Osteocyte (in vitro differentiated cells): ENCODE measurements around the gene ADRM1. TPM values are rescaled to one million over a fixed set of nuclear protein-coding genes. Genes with fewer than 3 reads are reported as not detected.

ENCODE experiments used
- DNase-seq: peaks from one replicate; pipeline ENCODE4 v3.0.0; 2021; ENCODE audit warnings: mixed read lengths; ENCODE audit not compliant: unreplicated experiment; ENCODE audit errors: extremely low spot score
- H3K27ac Mint-ChIP-seq: one replicate; pipeline ENCODE4 v1.8.0; 2021; ENCODE audit warnings: mild to moderate bottlenecking, mixed read lengths; ENCODE audit not compliant: unreplicated experiment
- H3K27me3 Mint-ChIP-seq: one replicate; pipeline ENCODE4 v1.8.0; 2021; ENCODE audit warnings: mixed read lengths; ENCODE audit not compliant: unreplicated experiment
- H3K36me3 Mint-ChIP-seq: one replicate; pipeline ENCODE4 v1.8.0; 2021; ENCODE audit warnings: mixed read lengths; ENCODE audit not compliant: unreplicated experiment
- H3K4me1 Mint-ChIP-seq: one replicate; pipeline ENCODE4 v1.8.0; 2021; ENCODE audit warnings: mixed read lengths; ENCODE audit not compliant: unreplicated experiment
- H3K4me3 Mint-ChIP-seq: one replicate; pipeline ENCODE4 v1.8.0; 2021; ENCODE audit warnings: mild to moderate bottlenecking, moderate library complexity, mixed read lengths; ENCODE audit not compliant: unreplicated experiment
- H3K9me3 Mint-ChIP-seq: one replicate; pipeline ENCODE4 v1.8.0; 2021; ENCODE audit warnings: mixed read lengths; ENCODE audit not compliant: unreplicated experiment
- total RNA-seq: library from RNA; stranded (reverse); gene quantifications from 2 replicates; pipeline ENCODE4 v1.2.1, GENCODE V29; 2021
- TF ChIP-seq, protein P1 (sequence below): fragments of 200-600 bp; sonication (generic); IDR thresholded peaks from 2 replicates; pipeline ENCODE4 v1.5.0; 2021; ENCODE audit warnings: antibody characterized with exemption, mild to moderate bottlenecking, moderate library complexity

The ADRM1 gene
- total RNA-seq, 1 donor from 2014 or later = 83.9 TPM

DNA sequence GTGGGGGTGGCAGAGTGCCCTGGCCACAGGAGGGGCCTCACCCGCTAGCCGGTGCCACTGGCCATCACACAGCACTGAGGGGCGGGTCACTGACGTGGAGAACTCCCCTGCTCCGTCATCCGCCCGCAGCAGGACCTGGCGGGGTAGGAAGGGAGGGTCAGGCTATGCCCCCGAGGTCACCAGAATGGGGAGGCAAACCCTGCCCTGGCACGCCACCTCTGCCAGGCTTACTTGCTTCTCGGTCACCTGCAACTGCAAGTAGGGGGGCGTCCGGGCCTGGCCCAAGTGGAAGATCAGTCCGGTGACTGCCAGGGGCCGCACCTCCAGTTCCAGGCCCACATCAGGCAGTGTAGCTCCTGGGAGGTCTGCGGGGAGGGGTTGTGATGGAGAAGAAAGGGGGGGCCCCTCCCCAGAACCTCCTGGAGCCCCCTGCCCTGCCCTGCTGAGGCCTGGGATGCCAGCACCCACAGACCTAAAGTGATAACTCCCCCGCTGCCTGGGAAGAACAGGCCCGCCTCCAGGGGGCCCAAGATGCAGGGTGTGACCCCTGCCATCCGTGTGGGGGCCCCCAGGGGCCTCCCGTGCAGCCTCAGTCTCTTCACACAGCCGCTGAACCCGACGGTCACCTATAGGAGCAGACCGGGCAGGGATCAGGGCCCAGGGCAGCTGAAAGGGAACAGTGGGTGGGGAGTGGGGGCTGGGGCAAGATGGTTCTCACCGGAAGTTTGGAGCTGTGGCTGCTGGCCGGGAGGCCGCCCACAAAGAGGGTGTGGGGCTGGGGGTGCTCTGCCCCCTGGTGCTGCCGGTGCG is 7.4 kb downstream of the ADRM1 start:
- H3K4me3 Mint-ChIP-seq = no peak overlapping the region
- H3K9me3 Mint-ChIP-seq = no peaks in the 10 kb centered on the region
- peaks cover 4% of the 10 kb centered on the region for H3K4me1 Mint-ChIP-seq
- H3K27me3 Mint-ChIP-seq = no peaks in the 10 kb centered on the region
- no peak overlapping the region for H3K27ac Mint-ChIP-seq
- peaks cover 7% of the 10 kb centered on the region for H3K36me3 Mint-ChIP-seq
- TF ChIP-seq, protein P1, sequence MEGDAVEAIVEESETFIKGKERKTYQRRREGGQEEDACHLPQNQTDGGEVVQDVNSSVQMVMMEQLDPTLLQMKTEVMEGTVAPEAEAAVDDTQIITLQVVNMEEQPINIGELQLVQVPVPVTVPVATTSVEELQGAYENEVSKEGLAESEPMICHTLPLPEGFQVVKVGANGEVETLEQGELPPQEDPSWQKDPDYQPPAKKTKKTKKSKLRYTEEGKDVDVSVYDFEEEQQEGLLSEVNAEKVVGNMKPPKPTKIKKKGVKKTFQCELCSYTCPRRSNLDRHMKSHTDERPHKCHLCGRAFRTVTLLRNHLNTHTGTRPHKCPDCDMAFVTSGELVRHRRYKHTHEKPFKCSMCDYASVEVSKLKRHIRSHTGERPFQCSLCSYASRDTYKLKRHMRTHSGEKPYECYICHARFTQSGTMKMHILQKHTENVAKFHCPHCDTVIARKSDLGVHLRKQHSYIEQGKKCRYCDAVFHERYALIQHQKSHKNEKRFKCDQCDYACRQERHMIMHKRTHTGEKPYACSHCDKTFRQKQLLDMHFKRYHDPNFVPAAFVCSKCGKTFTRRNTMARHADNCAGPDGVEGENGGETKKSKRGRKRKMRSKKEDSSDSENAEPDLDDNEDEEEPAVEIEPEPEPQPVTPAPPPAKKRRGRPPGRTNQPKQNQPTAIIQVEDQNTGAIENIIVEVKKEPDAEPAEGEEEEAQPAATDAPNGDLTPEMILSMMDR = no peak
- DNase-seq = no peak

- Mint-ChIP-seq H3K4me3 (no peak overlapping the region), H3K36me3 (peaks cover 7% of the 10 kb centered on the region), H3K27ac (no peak overlapping the region), H3K9me3 (no peaks in the 10 kb centered on the region), H3K4me1 (no peaks in the 10 kb centered on the region), H3K27me3 (no peaks in the 10 kb centered on the region)
- TF ChIP-seq, protein P1 = no peak
- DNase-seq = no peak
Measured at GRCh38 chr20:62310757-62311121, 7.9 kb downstream of the ADRM1 start.

GRCh38 chr20:62311150-62311549 is 8.4 kb downstream of the ADRM1 start:
- peaks cover 8% of the 10 kb centered on the region for H3K36me3 Mint-ChIP-seq
- H3K27me3 Mint-ChIP-seq = no peaks in the 10 kb centered on the region
- no peak for DNase-seq
- H3K4me3 Mint-ChIP-seq = no peak overlapping the region
- TF ChIP-seq, protein P1 = no peak
- H3K27ac Mint-ChIP-seq = no peak overlapping the region
- no peaks in the 10 kb centered on the region for H3K4me1 Mint-ChIP-seq
- H3K9me3 Mint-ChIP-seq = no peaks in the 10 kb centered on the region

GRCh38 chr20:62311832-62312661 is 9.2 kb downstream of the ADRM1 start:
- no peak for DNase-seq
- TF ChIP-seq, protein P1 = no peak
- no peak overlapping the region for H3K4me3 Mint-ChIP-seq
- no peaks in the 10 kb centered on the region for H3K27me3 Mint-ChIP-seq
- H3K36me3 Mint-ChIP-seq = peaks cover 11% of the 10 kb centered on the region
- no peaks in the 10 kb centered on the region for H3K9me3 Mint-ChIP-seq
- H3K27ac Mint-ChIP-seq = no peak overlapping the region
- no peaks in the 10 kb centered on the region for H3K4me1 Mint-ChIP-seq

- no peaks in the 10 kb centered on the region for H3K27me3 Mint-ChIP-seq
- H3K36me3 Mint-ChIP-seq = peaks cover 11% of the 10 kb centered on the region
- H3K27ac Mint-ChIP-seq = no peak overlapping the region
- H3K4me3 Mint-ChIP-seq = no peak overlapping the region
- H3K9me3 Mint-ChIP-seq = no peaks in the 10 kb centered on the region
- TF ChIP-seq, protein P1 = no peak
- DNase-seq = no peak
- H3K4me1 Mint-ChIP-seq = no peaks in the 10 kb centered on the region
Measured at GRCh38 chr20:62312662-62312977, 9.8 kb downstream of the ADRM1 start.
